Daoy (cell line): ENCODE data around the gene ZNF333. TPM values are rescaled to one million over a fixed set of nuclear protein-coding genes. Genes with fewer than 3 reads are reported as not detected.
A peak's percentile ranks its signal among the peaks of the same experiment; 100 is the strongest.
"Not testable (repeated sequence)": the region's sequence is repeated elsewhere in the genome, so short reads cannot be mapped to it uniquely, and the experiment has no call there.

ENCODE experiments used
- DNase-seq: peaks from one replicate; pipeline ENCODE4 v3.0.0-alpha.2; 2015; ENCODE audit warnings: low read depth
- total RNA-seq: library from RNA; depleted of rRNA; stranded (reverse); fragments of >200 nt; shearing (Covaris generic); gene quantifications from 2 replicates; pipeline ENCODE4 v1.2.3, GENCODE V29; 2014

The ZNF333 gene
- total RNA-seq, 1 experiment from 2014 or later, result 7.1 TPM

DNA sequence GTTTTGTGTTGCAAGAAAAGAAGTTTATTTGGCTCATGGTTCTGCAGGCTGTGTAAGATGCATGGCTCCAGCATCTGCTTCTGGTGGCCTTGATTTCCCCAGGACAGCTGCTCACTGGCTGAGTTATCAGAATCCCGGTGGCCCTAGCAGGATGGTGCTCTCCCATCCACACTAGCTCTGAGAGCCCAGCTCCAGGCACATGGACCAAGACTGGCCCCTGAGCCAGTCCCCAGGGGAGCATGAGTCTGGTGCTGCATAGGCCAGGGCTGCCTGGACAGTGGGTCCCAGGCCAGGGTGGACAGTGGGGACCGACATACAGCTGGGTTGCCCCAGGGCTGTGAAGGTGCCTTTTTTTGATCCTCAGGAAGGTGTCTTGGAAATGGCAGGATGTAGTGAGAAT, 78.2 kb downstream of the ZNF333 start:
- no peak for DNase-seq

DNA sequence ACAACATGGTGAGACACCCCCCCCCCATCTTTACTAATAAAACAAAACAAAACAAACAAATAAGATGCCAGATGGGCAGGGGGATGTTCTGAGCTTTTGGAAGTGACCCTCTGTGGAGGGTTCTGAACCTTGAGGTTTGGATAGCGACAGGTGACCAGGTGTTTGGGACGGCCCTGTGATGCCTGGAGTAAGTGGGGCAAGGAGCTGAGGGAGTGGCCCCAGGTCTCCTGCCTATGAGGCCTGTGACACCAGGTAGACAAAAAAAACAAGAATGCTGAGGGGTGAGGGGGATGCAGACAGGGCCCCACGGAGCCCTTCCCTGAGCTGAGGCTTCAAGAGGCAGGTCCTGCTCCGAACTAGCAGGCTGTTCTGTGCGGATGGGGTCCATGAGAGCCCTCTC, 79.4 kb downstream of the ZNF333 start:
- DNase-seq, result no peak

DNA sequence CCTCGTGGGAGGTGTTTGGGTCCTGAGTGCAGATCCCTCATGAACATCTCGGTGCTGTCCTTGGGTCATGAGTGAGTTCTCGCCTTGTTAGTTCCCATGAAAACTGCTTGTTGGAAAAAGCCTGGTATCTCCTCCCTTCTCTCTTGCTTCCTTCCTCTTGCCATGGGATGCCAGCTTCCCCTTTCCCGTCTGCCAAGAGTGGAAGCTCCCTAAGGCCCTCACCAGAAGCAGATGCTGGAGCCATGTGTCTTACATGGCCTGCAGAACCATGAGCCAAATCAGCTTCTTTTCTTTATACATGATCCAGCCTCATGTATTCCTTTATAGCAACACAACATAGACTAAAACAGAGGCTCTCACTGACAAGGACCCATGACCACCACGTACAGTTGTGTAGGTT, 80.3 kb downstream of the ZNF333 start:
- no peak for DNase-seq

DNA sequence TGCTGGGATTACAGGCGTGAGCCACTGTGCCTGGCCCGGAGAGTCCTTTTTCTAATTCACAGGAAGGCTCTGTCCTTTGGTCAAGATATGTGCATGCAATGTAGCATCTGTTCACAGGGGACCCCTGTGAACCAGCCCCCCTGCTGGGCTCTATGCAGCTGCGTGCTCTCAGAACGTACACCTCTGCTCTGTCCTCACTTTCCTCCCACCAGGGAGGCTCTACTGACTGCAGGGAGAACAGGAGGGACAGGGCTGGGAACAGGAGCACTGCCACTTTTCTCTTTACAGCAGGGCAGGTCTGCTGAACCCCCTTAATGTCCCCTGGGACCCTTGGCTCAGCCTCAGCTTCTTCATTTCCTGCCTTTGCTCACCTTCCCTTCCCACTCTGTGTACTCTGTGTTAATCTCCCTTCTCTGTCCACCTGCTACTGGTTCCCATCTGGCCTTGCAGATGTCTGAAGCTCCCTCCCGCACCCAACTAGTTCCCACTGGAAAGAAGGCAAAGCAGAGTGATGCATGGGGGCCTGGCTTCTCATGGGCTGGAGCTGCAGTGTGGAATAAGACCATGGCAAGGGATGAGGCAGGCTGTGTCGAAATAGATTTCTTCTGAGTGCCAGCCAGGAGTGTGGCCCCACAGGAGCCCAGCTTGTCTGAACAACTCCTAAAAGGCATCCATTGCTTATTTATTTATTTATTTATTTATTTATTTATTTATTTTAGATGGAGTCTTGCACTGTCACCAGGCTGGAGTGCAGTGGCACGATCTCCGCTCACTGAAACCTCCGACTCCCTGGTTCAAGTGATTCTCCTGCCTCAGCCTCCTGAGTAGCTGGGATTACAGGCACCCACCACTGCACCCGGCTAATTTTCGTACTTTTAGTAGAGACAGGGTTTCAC, 81.3 kb downstream of the ZNF333 start:
- no peak for DNase-seq

DNA sequence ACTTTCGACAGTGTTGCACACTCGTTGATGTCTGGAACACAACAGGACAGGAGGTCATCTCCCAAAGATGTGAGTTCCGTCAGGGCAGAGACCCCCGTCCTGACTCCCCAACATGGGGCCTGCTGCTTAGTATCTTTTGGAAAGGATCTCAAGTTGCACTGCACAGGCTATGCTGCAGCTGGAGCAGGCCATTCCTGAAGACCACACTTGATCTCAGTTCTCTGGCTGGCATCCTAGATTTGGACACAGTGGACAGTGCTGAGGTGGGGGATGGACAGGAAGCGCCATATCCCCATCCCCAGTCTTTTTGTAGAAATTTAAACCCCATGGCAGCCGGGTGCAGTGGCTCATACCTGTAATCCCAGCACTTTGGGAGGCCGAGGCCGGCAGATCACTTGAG, 82.6 kb downstream of the ZNF333 start:
- no peak for DNase-seq

DNA sequence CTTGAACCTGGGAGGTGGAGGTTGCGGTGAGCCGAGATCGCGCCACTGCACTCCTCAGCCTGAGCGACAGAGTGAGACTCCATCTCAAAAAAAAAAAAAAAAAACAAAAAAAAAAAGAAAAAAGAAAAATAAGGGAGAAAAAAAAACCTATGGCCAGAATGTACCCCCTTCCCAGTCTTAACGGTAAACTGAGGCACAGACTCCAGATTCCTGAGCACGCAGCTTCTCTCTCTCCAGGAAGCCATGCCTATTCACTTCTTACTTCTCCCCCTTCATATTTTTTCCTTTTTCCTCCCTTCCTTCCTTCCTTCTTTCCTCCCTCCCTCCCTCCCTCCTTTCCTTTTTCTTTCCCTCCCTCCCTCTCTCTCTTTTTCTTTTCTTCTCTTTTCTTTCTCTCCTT, 83.1 kb downstream of the ZNF333 start:
- DNase-seq, result no peak

DNA sequence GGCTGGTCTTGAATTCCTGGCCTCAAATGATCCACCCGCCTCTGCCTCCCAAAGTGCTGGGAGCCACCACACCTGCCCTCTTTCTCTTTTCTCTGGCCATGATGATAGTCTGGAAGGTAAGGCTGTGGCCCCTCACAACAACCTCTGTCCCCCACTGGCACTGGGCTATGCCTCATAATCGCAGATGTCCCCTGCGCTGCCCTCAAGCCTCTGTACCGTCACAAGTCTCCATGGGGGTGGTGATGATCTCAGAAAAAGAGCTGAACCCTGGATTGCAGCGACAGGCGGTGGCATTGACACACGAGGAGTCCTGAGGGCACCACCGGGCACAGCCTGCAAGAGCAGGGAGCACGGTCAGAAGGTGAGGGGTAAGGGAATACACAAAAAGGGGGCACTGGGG, 83.9 kb downstream of the ZNF333 start:
- DNase-seq, result not testable (repeated sequence)

DNA sequence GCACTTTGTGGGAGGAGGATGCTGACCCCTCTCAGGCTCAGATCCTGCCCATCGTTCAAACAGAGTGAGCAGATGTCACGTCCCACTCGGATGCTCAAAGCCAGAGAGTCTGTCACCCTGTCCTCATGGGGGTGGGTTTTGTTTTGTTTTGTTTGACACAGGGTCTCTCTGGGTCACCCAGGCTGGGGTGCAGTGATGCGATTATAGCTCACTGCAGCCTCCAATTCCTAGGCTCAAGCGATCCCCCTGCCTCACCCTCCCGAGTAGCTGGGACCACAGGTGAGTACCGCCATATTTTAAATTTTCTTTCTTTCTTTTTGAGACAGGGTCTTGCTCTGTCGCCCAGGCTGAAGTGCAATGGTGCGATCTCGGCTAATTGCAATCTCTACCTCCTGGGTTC, 84.5 kb downstream of the ZNF333 start:
- DNase-seq, result no peak

DNA sequence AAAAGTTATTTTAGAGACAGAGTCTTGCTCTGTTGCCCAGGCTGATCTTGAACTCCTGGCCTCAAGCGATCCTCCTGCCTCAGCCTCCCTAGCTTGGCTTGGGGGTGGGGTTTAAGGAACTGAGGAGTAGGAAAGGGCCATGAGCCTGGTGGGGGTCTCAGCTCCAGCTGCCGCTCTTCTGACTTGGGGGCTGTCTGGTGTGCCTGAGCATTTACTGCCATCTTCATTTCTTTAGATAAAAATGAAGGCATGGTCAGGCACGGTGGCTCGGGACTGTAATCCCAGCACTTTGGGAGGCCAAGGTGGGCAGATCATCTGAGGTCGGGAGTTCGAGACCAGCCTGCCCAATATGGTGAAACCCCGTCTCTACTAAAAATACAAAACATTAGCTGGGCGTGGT, 85.5 kb downstream of the ZNF333 start:
- DNase-seq, result not testable (repeated sequence)

DNA sequence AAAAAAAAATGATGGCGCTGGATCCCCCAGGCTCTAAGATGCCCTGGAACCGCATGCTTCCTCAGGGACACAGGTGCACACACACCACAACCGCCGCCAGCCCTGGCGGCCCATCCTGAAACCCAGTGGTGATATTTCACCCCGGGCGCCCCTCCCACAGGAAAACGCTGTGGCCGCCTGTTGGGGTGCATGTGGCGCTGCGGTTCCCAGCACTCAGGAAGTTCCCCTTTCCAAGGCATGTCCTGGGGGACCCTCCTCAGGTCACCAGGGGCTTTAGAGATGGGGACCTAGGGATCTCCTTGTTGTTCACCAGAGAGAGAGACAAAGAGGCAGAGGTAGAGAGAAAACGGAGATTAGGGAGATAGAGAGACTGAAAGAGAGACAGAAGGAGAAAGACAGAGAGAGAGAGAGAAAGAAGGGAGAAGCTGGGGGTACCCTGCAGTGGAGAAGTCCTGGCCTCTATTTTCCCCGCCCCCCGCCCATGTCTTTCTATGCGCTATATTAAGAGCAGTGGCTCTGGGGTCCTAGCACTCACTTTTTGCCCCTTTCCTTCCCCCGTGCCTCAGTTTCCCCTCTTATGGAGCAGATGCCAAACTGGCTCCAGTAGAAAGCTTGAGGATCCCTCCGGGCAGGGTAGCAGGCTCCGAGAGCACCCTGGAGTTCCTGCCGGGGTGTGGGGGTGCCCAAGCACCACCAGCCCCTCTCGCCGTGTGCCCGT, 86.2 kb downstream of the ZNF333 start:
- peak; percentile 19 for DNase-seq

DNA sequence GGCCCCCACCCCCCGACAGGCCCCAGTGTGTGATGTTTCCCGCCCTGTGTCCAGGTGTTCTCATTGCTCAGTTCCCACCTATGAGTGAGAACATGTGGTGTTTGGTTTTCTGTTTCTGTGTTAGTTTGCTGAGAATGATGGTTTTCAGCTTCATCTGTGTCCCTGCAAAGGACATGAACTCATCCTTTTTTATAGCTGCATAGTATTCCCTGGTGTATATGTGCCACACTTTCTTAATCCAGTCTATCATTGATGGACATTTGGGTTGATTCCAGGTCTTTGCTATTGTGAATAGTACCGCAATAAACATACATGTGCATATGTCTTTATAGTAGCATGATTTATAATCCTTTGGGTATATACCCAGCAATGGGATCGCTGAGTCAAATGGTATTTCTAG, 87.8 kb downstream of the ZNF333 start:
- DNase-seq, result not testable (repeated sequence)

DNA sequence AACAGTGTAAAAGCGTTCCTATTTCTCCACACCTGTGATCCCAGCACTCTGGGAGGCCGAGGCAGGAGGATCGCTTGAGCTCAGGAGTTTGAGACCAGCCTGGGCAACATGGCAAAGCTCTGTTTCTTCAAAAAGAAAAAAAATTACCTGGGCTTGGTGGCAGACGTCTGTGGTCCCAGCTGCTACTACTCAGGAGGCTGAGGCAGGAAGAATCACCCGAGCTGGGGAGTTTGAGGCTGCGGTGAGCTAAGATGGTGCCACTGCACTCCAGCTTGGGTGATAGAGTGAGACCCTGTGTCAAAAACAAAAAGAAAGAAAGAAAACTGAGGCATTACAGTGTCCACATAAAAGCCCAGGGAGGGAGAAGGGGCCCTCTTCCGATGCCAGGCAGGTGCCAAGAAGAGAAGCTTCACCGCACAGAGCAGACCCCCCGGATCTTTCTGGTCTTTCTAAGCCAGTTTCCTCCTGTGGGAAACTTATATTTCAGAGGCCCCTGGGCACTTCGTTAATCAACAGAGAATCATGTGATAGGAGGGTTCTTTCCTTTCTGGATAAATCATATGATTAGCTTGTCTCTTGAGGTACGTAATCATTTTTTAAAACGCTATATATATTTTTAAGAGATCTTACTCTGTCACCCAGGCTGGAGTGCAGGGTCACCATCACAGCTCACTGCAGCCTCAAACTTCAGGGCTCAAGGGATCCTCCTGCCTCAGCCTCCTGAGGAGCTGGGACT, 88.4 kb downstream of the ZNF333 start, which contains the start of gene ADGRE2:
ADGRE2 (minus strand) TSS at position 451 of the 736 bp plus-strand sequence. CDS start 1,804 bp downstream, outside the sequence.
- not testable (repeated sequence) for DNase-seq

DNA sequence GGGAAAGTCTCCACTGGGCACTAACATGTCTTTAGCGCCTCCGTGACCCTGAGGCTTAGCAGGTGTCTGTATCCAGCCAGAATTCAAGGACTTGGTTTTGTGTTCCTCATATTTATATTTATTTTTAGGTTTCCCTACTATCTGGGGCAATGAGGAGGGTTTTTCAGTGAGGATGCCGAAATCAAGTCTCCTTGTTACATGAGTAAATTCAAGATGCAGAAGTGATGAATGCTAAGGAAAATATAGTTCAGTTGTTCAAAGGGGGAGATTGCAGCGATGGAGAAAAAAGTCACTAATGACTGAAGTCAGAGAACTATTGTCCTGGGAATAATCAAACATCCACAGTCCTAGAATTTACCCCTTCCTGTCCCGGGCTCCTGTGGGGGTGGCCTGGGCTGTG, 89.3 kb downstream of the ZNF333 start:
- DNase-seq, result no peak

DNA sequence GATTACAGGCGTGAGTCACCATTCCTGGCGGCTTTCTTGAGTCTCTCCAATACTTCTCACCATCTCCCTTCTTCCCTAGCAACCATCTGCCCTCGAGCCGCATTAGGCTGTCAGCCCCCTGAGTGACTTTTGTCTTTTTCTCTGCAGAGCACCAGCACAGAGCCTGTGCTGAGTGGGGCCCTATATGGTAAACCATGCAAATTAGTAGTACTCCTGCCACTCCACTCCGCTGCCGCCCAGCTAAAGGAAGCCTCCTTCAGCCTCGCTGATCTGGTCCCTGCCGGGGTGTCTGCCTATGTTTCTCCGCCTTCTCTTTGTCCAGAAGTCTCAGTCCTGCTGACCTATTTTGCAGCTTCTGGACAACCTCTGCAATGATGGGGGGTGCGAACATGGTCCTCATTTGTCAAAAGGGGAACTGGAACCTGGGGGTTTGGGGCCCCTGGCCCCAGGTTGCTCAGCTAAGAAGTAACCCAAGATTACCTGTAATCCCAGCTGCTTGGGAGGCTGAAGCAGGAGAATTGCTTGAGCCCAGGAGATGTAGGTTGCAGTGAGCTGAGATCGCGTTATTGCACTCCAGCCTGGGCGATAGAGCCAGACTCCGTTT, 90.9 kb downstream of the ZNF333 start:
- DNase-seq, result not testable (repeated sequence)

DNA sequence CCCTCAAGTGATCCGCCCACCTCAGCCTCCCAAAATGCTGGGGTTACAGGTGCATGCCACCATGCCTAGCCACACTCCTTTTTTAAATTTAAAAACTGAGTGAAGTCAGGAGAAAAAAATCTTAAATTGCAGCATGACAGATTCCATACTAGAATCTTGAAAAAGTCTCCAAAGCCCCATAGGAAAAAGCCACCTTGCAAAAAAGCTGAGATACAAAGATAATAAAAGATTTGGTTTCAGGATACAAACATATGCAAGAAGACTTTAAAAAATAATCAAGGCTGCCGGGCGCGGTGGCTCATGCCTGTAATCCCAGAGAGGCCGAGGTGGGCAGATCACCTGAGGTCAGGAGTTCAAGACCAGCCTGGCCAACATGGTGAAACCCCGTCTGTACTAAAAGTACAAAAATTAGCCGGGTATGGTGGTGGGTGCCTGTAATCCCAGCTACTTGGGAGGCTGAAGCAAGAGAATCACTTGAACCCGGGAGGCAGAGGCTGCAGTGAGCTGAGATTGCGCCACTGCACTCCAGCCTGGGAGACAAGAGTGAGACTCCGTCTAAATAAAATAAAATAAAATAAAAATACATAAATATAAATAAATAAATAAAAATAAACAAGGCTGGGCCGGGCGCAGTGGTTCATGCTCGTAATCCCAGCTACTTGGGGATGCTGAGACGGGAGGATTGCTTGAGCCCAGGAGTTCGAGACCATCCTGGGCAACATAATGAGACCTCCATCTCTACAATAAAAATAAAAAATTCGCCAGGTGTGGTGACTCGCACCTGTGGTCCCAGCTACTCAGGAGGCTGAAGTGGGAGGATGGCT, 92.1 kb downstream of the ZNF333 start:
- DNase-seq, result not testable (repeated sequence)

DNA sequence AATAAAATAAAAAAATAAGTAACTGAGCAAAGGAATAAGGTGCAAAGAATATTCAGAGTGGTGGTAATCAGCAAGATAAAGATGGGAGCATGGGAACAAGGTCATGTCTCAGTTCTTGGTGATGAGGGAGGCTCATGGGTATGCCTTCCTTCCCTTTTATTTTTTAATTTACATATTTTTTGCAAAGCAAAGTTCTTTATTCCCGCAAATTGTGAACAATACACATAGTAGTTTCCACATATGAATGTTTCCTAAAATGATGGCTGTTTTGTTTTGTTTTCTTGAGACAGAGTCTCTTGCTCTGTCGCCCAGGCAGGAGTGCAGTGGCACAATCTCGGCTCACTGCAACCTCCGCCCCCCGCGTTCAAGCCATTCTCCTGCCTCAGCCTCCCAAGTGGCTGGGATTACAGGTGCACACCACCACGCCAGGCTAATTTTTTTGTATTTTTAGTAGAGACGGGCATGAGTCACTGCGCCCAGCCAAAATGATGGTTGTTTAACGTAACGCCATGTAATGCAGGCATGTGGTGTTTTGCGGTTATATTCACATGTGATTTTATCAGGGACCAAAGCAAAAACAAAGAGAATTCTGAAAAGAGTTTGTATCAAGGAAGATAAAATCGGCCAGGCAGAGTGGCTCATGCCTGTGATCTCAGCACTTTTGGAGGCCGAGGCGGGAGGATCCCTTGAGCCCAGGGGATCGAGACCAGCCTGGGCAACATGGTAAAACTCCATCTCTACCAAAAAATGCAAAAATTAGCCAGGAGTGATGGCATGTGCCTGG, 93.0 kb downstream of the ZNF333 start:
- peak; percentile 46 for DNase-seq
